Inflammatory macrophage (primary cell): ENCODE measurements around the gene SOST.

Source experiments
- DNase-seq, 2 donors: peaks; one replicate each; pipeline ENCODE4 v3.0.0-alpha.2; 2020 to 2022

Gene SOST

GRCh38 chr17:43774304-43775250 lies 16.0 kb upstream of the SOST start:
- DNase-seq = no peak

GRCh38 chr17:43772877-43773648 lies 14.5 kb upstream of the SOST start:
- peak; percentile 68 to 83 for DNase-seq

GRCh38 chr17:43771463-43771862 lies 12.9 kb upstream of the SOST start:
- DNase-seq = no peak

GRCh38 chr17:43770957-43771356 lies 12.4 kb upstream of the SOST start:
- no peak for DNase-seq

GRCh38 chr17:43769859-43770258 lies 11.3 kb upstream of the SOST start:
- no peak for DNase-seq

- DNase-seq = peak; percentile 38 to 65
These were observed 10.8 kb upstream of the SOST start for GRCh38 chr17:43769426-43769825.

- DNase-seq = no peak
These were observed 10.4 kb upstream of the SOST start for GRCh38 chr17:43768943-43769342.

GRCh38 chr17:43768382-43768781 lies 9.8 kb upstream of the SOST start:
- peak; percentile 93 to 94 for DNase-seq

- DNase-seq = no peak
These were observed 9.1 kb upstream of the SOST start for GRCh38 chr17:43767713-43768059.

- DNase-seq = no peak
These were observed 8.6 kb upstream of the SOST start for GRCh38 chr17:43767053-43767712.

- peak; percentile 48 to 53 for DNase-seq
These were observed 7.9 kb upstream of the SOST start for GRCh38 chr17:43766413-43767052.

GRCh38 chr17:43760254-43760852 lies 1.8 kb upstream of the SOST start:
- DNase-seq = peak; percentile 88 to 91

- no peak for DNase-seq
These were observed 1.2 kb upstream of the SOST start for GRCh38 chr17:43759836-43760235.

GRCh38 chr17:43758086-43758485 lies 505 bp downstream of the SOST start:
- no peak for DNase-seq

- DNase-seq = no peak
These were observed 1.4 kb downstream of the SOST start for GRCh38 chr17:43757171-43757660.

- DNase-seq = no peak
These were observed 2.4 kb downstream of the SOST start for GRCh38 chr17:43756201-43756600.

GRCh38 chr17:43755389-43755875 lies 3.2 kb downstream of the SOST start:
- DNase-seq = no peak

- no peak for DNase-seq
These were observed 3.6 kb downstream of the SOST start for GRCh38 chr17:43754947-43755346.

- peak; percentile 11 to 27 for DNase-seq
These were observed 5.0 kb downstream of the SOST start for GRCh38 chr17:43753493-43754129.

- no peak for DNase-seq
These were observed 8.4 kb downstream of the SOST start for GRCh38 chr17:43750153-43750552.

- no peak for DNase-seq
These were observed 13.1 kb downstream of the SOST start for GRCh38 chr17:43745541-43745940.
